ENCODE measurements around the gene ITPR2. TPM values are rescaled to one million over a fixed set of nuclear protein-coding genes. Genes with fewer than 3 reads are reported as not detected.

ITPR2 gene
- total and polyA plus RNA-seq, 2 of the 13 experiments (the other 11 are each of a cell fraction or from before 2014, with no cell fraction given), result 31.9 to 81.9 TPM

DNA sequence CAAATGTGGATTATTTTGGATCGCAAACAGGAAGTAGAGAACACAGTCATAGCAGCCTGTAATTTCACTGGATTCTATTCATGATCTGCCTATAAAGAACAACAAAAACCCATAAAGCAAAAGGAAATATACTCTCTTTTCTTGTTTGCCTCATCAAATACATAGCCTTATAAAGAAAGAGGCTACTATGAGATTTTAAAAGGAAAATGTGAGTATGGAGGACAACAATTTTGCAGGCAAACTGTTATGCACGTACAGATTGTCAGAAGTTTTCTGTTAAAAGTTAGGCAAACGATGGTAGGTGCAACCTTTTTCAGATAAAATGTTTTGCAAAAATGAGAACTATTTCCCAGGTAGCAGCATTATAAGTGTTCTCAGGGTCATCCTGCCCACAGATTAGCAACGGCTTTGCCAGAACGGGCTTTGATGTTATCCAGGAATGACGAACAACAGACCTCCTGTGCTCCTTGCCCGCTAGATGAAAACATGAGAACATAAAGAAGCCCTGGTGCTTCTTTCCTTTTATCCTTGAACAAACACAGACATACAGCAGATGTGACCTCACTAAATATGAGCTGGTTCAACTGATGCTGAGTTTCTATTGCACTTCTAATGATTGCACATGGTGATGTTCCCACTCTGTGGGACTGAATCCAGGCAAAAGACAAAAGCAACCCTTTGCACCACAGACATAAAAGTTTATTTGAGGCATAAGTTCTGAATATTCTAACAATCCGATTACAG, 88.1 kb downstream of the ITPR2 start (continued):
- no peak for TF ChIP-seq ZNF615 (CRISPR knock-in tag; IDR thresholded peaks at IDR 0.05; ENCODE audit: borderline replicate concordance)
- TF ChIP-seq ZNF570 (CRISPR knock-in tag; IDR thresholded peaks at IDR 0.05; ENCODE audit: borderline replicate concordance), result no peak
- TF ChIP-seq HDAC6 (IDR thresholded peaks at IDR 0.05; ENCODE audit: low read depth, low read length), result no peak
- no peak for TF ChIP-seq ZNF547 (CRISPR knock-in tag; IDR thresholded peaks at IDR 0.05)
- TF ChIP-seq, protein P1, sequence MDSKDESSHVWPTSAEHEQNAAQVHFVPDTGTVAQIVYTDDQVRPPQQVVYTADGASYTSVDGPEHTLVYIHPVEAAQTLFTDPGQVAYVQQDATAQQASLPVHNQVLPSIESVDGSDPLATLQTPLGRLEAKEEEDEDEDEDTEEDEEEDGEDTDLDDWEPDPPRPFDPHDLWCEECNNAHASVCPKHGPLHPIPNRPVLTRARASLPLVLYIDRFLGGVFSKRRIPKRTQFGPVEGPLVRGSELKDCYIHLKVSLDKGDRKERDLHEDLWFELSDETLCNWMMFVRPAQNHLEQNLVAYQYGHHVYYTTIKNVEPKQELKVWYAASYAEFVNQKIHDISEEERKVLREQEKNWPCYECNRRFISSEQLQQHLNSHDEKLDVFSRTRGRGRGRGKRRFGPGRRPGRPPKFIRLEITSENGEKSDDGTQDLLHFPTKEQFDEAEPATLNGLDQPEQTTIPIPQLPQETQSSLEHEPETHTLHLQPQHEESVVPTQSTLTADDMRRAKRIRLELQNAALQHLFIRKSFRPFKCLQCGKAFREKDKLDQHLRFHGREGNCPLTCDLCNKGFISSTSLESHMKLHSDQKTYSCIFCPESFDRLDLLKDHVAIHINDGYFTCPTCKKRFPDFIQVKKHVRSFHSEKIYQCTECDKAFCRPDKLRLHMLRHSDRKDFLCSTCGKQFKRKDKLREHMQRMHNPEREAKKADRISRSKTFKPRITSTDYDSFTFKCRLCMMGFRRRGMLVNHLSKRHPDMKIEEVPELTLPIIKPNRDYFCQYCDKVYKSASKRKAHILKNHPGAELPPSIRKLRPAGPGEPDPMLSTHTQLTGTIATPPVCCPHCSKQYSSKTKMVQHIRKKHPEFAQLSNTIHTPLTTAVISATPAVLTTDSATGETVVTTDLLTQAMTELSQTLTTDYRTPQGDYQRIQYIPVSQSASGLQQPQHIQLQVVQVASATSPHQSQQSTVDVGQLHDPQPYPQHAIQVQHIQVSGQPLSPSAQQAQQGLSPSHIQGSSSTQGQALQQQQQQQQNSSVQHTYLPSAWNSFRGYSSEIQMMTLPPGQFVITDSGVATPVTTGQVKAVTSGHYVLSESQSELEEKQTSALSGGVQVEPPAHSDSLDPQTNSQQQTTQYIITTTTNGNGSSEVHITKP (CRISPR knock-in tag; IDR thresholded peaks at IDR 0.05; ENCODE audit: low read depth), result peak; percentile 62; the same call in 1 of the 2 replicates
- TF ChIP-seq KDM6A (CRISPR knock-in tag; IDR thresholded peaks at IDR 0.05; ENCODE audit: low read depth), result peak; percentile 85
- no peak for TF ChIP-seq HCFC1 (IDR thresholded peaks at IDR 0.05; ENCODE audit: low read depth, low read length)
- TF ChIP-seq, protein P2, sequence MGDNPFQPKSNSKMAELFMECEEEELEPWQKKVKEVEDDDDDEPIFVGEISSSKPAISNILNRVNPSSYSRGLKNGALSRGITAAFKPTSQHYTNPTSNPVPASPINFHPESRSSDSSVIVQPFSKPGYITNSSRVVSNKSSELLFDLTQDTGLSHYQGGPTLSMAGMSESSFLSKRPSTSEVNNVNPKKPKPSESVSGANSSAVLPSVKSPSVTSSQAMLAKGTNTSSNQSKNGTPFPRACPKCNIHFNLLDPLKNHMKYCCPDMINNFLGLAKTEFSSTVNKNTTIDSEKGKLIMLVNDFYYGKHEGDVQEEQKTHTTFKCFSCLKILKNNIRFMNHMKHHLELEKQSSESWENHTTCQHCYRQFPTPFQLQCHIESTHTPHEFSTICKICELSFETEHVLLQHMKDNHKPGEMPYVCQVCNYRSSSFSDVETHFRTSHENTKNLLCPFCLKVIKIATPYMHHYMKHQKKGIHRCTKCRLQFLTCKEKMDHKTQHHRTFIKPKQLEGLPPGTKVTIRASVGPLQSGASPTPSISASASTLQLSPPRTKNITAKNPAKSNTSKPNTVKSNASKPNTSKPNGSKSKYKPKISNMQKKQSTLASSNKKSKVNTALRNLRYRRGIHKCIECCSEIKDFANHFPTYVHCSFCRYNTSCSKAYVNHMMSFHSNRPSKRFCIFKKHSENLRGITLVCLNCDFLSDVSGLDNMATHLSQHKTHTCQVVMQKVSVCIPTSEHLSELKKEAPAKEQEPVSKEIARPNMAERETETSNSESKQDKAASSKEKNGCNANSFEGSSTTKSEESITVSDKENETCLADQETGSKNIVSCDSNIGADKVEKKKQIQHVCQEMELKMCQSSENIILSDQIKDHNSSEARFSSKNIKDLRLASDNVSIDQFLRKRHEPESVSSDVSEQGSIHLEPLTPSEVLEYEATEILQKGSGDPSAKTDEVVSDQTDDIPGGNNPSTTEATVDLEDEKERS (CRISPR knock-in tag; IDR thresholded peaks at IDR 0.05), result no peak
- no peak for TF ChIP-seq KLF6 (CRISPR knock-in tag; IDR thresholded peaks at IDR 0.05)
- peak; percentile 88; the same call in 1 of the 2 replicates for TF ChIP-seq FOXK2 (IDR thresholded peaks at IDR 0.05)
- TF ChIP-seq ZNF557 (CRISPR knock-in tag; IDR thresholded peaks at IDR 0.05), result peak; percentile 32; the same call in 1 of the 2 replicates
- TF ChIP-seq ZNF569 (CRISPR knock-in tag; IDR thresholded peaks at IDR 0.05; ENCODE audit: borderline replicate concordance), result no peak
- no peak for TF ChIP-seq ZNF678 (CRISPR knock-in tag; IDR thresholded peaks at IDR 0.05)
- TF ChIP-seq, protein P3, sequence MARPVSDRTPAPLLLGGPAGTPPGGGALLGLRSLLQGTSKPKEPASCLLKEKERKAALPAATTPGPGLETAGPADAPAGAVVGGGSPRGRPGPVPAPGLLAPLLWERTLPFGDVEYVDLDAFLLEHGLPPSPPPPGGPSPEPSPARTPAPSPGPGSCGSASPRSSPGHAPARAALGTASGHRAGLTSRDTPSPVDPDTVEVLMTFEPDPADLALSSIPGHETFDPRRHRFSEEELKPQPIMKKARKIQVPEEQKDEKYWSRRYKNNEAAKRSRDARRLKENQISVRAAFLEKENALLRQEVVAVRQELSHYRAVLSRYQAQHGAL (CRISPR knock-in tag; IDR thresholded peaks at IDR 0.05; ENCODE audit: not compliant biosample characterization), result no peak
- peak; percentile 92; the same call in 1 of the 2 replicates for TF ChIP-seq RXRA (CRISPR knock-in tag; IDR thresholded peaks at IDR 0.05)
- TF ChIP-seq, protein P4, sequence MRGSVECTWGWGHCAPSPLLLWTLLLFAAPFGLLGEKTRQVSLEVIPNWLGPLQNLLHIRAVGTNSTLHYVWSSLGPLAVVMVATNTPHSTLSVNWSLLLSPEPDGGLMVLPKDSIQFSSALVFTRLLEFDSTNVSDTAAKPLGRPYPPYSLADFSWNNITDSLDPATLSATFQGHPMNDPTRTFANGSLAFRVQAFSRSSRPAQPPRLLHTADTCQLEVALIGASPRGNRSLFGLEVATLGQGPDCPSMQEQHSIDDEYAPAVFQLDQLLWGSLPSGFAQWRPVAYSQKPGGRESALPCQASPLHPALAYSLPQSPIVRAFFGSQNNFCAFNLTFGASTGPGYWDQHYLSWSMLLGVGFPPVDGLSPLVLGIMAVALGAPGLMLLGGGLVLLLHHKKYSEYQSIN (CRISPR knock-in tag; IDR thresholded peaks at IDR 0.05; ENCODE audit: borderline replicate concordance), result no peak
- no peak for TF ChIP-seq ZNF484 (CRISPR knock-in tag; IDR thresholded peaks at IDR 0.05; ENCODE audit: borderline replicate concordance, low read depth)
- no peak for TF ChIP-seq POLR2AphosphoS5 (IDR thresholded peaks at IDR 0.05; ENCODE audit: low read depth, low read length)
- TF ChIP-seq CREM (IDR thresholded peaks at IDR 0.05), result peak; percentile 97
- TF ChIP-seq CREM (CRISPR knock-in tag; IDR thresholded peaks at IDR 0.05), result no peak
- TF ChIP-seq, protein P5, sequence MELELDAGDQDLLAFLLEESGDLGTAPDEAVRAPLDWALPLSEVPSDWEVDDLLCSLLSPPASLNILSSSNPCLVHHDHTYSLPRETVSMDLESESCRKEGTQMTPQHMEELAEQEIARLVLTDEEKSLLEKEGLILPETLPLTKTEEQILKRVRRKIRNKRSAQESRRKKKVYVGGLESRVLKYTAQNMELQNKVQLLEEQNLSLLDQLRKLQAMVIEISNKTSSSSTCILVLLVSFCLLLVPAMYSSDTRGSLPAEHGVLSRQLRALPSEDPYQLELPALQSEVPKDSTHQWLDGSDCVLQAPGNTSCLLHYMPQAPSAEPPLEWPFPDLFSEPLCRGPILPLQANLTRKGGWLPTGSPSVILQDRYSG (CRISPR knock-in tag; IDR thresholded peaks at IDR 0.05), result no peak
